NCI-H2227 (cell line): Measurements from ENCODE around the gene PAM.

ENCODE experiments used
- DNase-seq: peaks from one replicate; lab custom pipeline; 2025; ENCODE audit not compliant: unreplicated experiment; lab: John Stamatoyannopoulos, UW

PAM gene

GRCh38 chr5:102754767-102755431, at the start of gene PAM:
TSS of gene PAM (plus strand) at chr5:102755305. CDS start at chr5:102866196, 110,891 bp downstream.
- peak; percentile 82 for DNase-seq

- DNase-seq: no peak
These were observed 43.4 kb upstream of the PAM start for GRCh38 chr5:102711525-102712385.

GRCh38 chr5:102713278-102713677, 41.8 kb upstream of the PAM start:
- DNase-seq: no peak

GRCh38 chr5:102713682-102714231, 41.3 kb upstream of the PAM start:
- DNase-seq: peak; percentile 23

GRCh38 chr5:102715082-102715807, 39.9 kb upstream of the PAM start:
- DNase-seq: no peak

- no peak for DNase-seq
These were observed 39.1 kb upstream of the PAM start for GRCh38 chr5:102716017-102716416.

- no peak for DNase-seq
These were observed 36.3 kb upstream of the PAM start for GRCh38 chr5:102718819-102719218.

- no peak for DNase-seq
These were observed 35.2 kb upstream of the PAM start for GRCh38 chr5:102719886-102720285.

GRCh38 chr5:102720969-102721368, 34.1 kb upstream of the PAM start:
- DNase-seq: no peak

- no peak for DNase-seq
These were observed 32.2 kb upstream of the PAM start for GRCh38 chr5:102722931-102723330.

- DNase-seq: no peak
These were observed 23.4 kb upstream of the PAM start for GRCh38 chr5:102731693-102732092.

- no peak for DNase-seq
These were observed 21.6 kb upstream of the PAM start for GRCh38 chr5:102733534-102733933.

- DNase-seq: no peak
These were observed 17.9 kb upstream of the PAM start for GRCh38 chr5:102737161-102737560.

- no peak for DNase-seq
These were observed 17.2 kb upstream of the PAM start for GRCh38 chr5:102737805-102738469.

- no peak for DNase-seq
These were observed 14.6 kb upstream of the PAM start for GRCh38 chr5:102740515-102740914.

- DNase-seq: no peak
These were observed 12.9 kb upstream of the PAM start for GRCh38 chr5:102742215-102742614.

- DNase-seq: no peak
These were observed 11.2 kb upstream of the PAM start for GRCh38 chr5:102743900-102744299.

- no peak for DNase-seq
These were observed 7.5 kb upstream of the PAM start for GRCh38 chr5:102747386-102748166.

GRCh38 chr5:102749416-102750030, 5.6 kb upstream of the PAM start:
- DNase-seq: peak; percentile 23
